GM18508 (cell line): ENCODE results near the gene SYNJ1.

ENCODE experiments used
- ATAC-seq: cut with Tn5 transposase; IDR thresholded peaks from one replicate; pipeline ENCODE4 v1.9.1; 2021; ENCODE audit warnings: moderate number of reproducible peaks; ENCODE audit not compliant: insufficient read depth, unreplicated experiment

The SYNJ1 gene

DNA sequence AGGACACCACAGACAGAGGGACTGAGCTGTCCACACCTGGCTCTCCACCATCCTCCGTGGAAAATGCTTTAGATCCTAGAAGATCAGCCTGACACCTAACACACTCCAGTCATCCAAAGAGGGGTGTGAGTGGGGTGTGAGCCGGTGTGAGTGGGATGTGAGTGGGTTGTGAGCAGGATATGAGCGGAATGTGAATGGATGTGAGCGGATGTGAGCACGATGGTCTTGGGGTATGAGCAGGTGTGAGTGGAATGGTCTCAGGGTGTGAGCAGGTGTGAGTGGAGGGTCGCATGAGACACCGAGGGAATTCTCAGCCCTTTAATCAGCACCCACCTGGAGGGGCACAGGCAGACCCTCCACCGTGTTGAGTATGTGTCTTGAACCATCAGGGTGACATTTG lies 143.3 kb downstream of the SYNJ1 start:
- ATAC-seq = no peak

GRCh38 chr21:32581732-32582131 lies 146.1 kb downstream of the SYNJ1 start:
- ATAC-seq = no peak

DNA sequence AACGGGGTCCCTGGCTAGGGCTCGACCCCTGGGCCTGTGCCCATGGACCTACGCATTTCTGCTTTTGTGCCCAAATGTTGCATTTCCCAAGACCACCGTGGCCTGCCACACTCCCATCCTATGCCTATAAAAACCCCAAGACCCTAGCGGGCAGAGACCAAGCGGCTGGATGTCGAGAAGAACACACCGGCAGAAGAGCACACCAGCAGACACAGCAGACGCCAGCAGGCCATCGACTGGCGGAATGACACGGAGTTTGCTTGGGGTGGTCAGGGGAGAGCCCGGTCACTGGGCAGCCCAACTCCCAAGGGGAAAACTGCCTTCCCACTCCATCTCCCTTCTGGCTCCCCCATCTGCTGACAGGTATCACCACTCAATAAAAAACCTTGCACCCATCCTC lies 146.9 kb downstream of the SYNJ1 start:
- no peak for ATAC-seq
